UCSD-AML1 (cell line): ENCODE results near the gene TIMD4.

ENCODE experiments used
- DNase-seq: peaks from one replicate; lab custom pipeline; 2025; ENCODE audit not compliant: unreplicated experiment; lab: John Stamatoyannopoulos, UW

TIMD4 gene

DNA sequence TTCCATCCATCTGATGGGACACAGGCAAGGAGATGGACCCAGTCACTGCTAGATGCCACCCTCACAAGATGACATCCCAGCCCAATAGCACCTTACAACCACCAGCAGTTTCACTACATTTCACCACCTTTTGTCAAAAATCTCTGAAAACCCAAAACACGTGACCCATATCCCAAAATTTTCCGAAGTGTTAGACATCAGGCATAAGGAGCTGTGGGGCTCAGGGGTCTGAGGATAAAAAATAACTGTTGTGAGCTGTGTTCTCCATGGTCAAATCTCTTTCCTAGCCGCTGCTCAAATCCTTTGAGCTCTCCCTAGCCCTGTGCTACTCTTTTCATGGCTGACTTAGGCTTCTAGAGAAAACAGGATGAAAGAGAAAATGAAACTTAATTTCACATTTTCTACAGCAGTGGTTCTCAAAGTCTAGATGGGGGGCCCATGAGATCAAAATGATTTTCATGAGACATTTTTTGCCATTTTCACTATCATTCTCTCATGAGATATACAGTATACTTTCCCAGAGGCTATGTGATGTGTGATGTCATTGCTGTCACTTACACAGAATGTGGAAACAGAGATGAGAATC, 40.7 kb downstream of the TIMD4 start:
- DNase-seq = no peak

DNA sequence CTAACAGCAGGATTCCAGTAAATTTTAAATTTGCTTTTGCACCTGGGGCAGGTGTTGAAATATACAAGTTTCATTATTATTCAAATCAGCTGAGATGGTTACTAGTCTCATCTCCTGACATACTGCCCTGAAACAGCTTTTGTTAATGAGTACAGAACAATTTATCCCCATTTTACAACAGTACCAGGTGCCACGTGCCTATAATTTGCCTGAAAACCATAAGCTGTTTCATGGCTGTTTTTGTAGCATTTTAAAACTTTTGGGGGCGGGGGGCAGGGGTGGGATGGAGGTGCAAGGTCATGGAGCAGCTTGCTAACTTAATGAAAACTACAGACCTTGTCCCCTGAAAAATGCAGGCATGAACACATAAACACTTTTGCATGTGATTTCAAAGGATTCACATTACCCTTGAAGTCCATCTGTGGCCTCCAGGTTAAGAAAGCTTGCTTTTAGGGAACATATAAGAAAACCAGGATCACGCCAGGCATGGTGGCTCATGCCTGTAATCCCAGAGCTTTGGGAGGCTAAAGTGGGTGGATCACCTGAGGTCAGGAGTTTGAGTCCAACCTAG, 42.1 kb downstream of the TIMD4 start:
- no peak for DNase-seq

GRCh38 chr5:156920042-156920860, 42.8 kb downstream of the TIMD4 start:
- DNase-seq = no peak

DNA sequence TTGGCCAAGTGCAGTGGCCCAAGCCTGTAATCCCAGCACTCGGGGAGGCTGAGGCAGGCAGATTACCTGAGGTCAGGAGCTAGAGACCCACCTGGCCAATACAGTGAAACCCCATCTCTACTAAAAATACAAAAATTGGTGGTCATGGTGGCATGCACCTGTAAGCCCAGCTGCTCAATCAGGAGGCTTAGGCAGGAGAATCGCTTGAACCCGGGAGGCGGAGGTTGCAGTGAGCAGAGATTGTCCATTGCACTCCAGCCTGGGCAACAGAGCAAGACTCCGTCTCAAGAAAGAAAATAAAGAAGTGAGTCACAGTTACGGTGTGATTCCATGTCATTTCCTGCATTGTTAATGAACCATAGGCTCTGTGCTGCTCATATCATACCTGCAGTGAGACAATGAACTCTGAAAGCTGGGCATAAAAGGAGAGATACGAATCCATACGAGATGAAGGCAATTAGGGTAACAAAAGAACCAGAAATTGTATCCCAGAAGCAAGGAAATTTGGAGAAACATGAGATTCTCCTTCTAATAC, 44.6 kb downstream of the TIMD4 start:
- DNase-seq = no peak

DNA sequence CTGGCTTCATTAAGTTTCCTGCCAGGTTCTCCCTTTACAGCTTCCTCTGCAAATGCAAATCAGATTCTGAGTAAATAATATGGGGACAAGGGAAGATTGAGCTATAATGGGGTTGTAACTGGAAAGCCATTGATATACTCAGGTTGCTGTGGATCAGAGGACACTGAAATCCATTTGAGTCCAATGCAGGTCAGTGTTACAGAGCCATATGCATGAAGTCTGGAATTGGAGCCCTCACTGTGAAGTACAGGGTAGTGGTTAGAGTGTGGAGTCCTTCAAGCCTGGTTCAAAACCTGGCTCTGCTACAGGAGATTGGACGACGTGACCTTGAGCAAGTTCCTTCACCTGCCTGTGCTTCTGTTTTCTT, 48.7 kb downstream of the TIMD4 start:
- no peak for DNase-seq

DNA sequence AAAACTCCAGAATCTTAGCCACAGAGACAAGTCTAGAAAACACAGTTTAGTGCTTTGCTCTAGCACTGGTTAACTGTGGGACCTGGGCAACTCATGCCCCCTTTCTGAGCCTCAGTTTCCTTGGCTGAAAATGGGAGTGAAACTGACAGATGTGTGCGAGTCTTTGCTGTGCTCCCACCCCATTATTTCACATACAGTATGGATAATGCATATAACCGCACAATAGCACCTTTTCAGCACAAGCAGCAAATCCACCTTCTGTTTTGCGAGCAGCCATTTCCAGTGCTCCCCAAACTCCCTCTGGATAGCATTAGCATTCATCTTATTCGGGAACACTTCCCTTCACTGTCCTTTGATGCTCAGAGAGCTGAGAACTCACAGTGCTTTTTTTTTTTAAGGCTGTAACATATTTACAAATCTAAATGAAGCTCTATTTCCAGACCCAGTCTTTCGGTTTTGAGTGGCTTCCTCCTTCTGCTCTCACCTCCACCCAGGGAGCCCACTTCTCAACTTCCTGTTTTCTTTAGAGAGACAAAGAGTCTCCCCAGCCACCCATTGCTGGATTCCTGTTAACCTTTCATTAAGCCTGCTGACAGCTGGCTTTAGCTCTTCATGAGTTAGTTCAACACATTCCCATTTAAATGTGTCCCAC, 49.2 kb downstream of the TIMD4 start:
- peak; percentile 14 for DNase-seq

GRCh38 chr5:156913355-156913718, 49.7 kb downstream of the TIMD4 start:
- no peak for DNase-seq

- no peak for DNase-seq
Observed at GRCh38 chr5:156912869-156913268, 50.2 kb downstream of the TIMD4 start.

GRCh38 chr5:156909180-156909579, 53.8 kb downstream of the TIMD4 start:
- no peak for DNase-seq

- no peak for DNase-seq
Observed at GRCh38 chr5:156907667-156908066, 55.4 kb downstream of the TIMD4 start.

DNA sequence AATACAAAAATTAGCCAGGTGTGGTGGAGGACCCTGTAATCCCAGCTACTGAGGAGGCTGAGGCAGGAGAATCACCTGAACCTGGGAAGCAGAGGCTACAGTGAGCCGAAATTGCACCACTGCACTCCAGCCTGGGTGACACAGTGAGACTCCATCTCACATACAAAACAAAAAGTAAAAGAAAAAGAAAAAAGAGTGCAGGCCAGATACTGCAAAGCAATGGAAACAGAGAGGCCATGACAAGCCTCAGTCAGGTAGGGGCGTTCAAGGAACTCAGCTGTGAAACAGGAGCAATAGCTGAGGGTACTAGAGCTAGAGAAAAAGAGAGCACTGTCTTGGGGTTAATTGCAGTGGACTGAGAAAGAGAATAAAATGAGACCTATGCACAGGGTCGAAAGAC, 56.2 kb downstream of the TIMD4 start:
- DNase-seq = no peak

GRCh38 chr5:156896546-156896945, 66.5 kb downstream of the TIMD4 start:
- DNase-seq = no peak

- DNase-seq = no peak
Observed at GRCh38 chr5:156893517-156893916, 69.5 kb downstream of the TIMD4 start.

GRCh38 chr5:156892864-156893263, 70.2 kb downstream of the TIMD4 start:
- DNase-seq = no peak

GRCh38 chr5:156892223-156892622, 70.8 kb downstream of the TIMD4 start:
- no peak for DNase-seq

DNA sequence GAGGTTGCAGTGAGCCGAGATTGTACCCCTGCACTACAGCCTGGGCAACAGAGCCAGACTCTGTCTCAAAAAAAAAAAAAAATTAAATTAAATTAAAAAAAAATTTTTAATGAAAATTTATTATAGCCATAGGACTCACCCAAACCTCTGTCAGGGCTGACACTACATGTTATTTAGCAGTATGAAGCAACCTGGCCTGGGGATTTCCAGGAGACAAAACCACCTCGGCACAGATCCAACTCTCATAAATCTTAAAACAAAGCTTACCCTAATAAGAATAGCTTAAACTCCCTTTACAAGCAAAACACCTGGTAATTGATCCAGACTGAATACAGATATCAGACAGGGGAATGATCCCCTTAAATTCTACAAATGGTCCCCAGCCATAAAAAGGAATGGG, 74.5 kb downstream of the TIMD4 start:
- no peak for DNase-seq

- no peak for DNase-seq
Observed at GRCh38 chr5:156883316-156883875, 79.6 kb downstream of the TIMD4 start.

DNA sequence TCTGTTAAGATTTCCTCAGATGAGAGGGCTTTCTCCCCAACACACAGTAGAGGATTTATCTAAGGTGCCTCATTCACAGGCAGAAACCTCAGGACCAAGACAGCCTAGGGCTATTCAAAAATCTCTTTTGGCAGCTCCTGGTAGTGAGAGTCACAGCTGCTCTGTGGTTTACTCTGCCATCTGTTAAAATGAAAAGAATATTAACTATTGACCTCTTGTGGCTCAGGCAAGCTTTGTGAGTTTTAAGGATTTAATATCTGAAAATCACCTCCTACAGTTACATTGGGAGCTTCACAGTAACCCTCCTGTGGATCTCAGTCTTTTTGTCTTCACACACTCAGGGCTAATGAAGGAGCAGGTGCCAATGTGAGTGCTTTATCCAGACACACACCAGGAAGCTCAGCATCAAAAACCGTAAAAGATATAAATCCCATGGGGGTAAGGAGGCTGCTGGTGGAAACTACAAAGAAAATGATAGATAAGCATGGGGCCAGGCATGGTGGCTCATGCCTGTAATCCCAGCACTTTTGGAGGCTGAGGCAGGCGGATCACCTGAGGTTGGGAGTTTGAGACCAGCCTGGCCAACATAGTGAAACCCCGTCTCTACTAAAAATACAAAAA, 83.3 kb downstream of the TIMD4 start:
- no peak for DNase-seq

DNA sequence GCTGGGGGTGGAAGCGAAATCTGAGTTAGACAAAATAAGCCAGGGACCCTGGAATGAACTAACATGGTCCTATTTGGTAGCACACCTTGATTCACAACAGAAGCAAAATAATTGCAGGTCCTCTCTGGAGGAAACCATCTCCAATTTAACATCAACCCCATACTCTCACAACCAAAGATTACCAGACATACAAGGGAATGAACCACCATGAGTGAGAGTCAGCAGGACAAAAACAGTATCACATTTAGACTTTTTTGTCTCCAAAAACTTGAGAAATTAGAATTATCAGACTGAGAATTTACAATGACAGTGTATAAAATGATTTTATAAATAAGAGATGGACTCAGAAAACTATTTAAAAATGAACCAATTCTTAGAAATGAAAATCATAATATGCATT, 91.8 kb downstream of the TIMD4 start:
- no peak for DNase-seq

DNA sequence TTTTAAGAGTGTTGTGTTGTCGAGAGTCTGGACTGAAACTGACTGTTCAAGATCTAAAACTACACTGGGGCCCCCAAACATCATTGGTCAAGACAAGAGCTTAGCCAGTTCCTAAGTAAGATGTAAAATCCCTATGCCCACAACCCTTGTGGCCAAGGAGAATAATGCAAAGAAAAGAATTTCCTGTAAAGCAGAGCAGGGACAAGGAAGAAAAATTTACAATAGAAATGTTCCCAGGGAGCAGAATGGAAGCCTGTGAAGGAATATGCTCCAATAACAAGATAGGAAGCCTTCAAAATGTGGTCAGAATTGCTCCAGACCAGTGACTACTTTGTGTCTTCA, 92.6 kb downstream of the TIMD4 start:
- DNase-seq = no peak
